Esophagus (tissue), 2 donors: Measurements from ENCODE around the gene SMPD4. TPM values are rescaled to one million over a fixed set of nuclear protein-coding genes. Genes with fewer than 3 reads are reported as not detected.
"Not testable (repeated sequence)": the region's sequence is repeated elsewhere in the genome, so short reads cannot be mapped to it uniquely, and the experiment has no call there.

Experiments
- H3K27ac ChIP-seq, 2 donors: one replicate each; pipeline ENCODE4 v1.5.1; 2013; ENCODE audit warnings: low read depth in 2 of 2, mild to moderate bottlenecking in 2 of 2, inconsistent platforms in 1 of 2, low read length in 1 of 2, moderate library complexity in 1 of 2
- H3K27me3 ChIP-seq, 2 donors: one replicate each; pipeline ENCODE4 v1.6.1; 2013; ENCODE audit warnings: low read length in 2 of 2, control low read depth in 1 of 2, mild to moderate bottlenecking in 1 of 2; ENCODE audit not compliant: insufficient read depth in 2 of 2, control insufficient read depth in 1 of 2
- H3K36me3 ChIP-seq, 2 donors: one replicate each; pipeline ENCODE4 v1.6.1; 2013; ENCODE audit warnings: low read length in 1 of 2; ENCODE audit not compliant: control insufficient read depth in 2 of 2, insufficient read depth in 2 of 2
- H3K4me1 ChIP-seq, 2 donors: one replicate each; pipeline ENCODE4 v1.6.1; 2013; ENCODE audit warnings: low read length in 1 of 2; ENCODE audit not compliant: control insufficient read depth in 2 of 2, insufficient read depth in 2 of 2
- H3K4me3 ChIP-seq, 2 donors: one replicate each; pipeline ENCODE4 v1.5.1; 2013; ENCODE audit warnings: low read length in 2 of 2, mild to moderate bottlenecking in 2 of 2, low read depth in 1 of 2, moderate library complexity in 1 of 2
- H3K9me3 ChIP-seq, 2 donors: one replicate each; pipeline ENCODE4 v1.6.1; 2013; ENCODE audit warnings: mild to moderate bottlenecking in 2 of 2, low read depth in 1 of 2, low read length in 1 of 2, moderate library complexity in 1 of 2; ENCODE audit not compliant: control insufficient read depth in 2 of 2, insufficient read depth in 1 of 2
- WGBS, 2 donors: extraction: QIAGEN DNeasy Blood & Tissue Kit; methylation state at CpG; one replicate each; pipeline ENCODE4 v1.1.7; 2013; 5-methylcytosine and 5-hydroxymethylcytosine counted together
- polyA plus RNA-seq, 2 donors: library from polyadenylated mRNA; stranded (reverse); fragments of 200-250 nt; gene quantifications; one replicate each; pipeline ENCODE4 v1.2.3, GENCODE V29; 2013
- donor health status: healthy with polysubstance abuse.
- donor health status: Bipolar disorder and iron deficiency.

The SMPD4 gene
- polyA plus RNA-seq, 2 donors = 29.7 to 32.2 TPM

- WGBS, 2 donors = 80 to 86% methylated on average over 3 of the region's 3 CpGs
Measured at GRCh38 chr2:130203150-130203549, 21.7 kb upstream of the SMPD4 start.

GRCh38 chr2:130202518-130202917 lies 21.1 kb upstream of the SMPD4 start:
- not testable (repeated sequence) for H3K4me1 ChIP-seq, H3K4me3 ChIP-seq, H3K36me3 ChIP-seq, H3K27me3 ChIP-seq, H3K9me3 ChIP-seq, H3K27ac ChIP-seq
- WGBS, 2 donors = 57 to 68% methylated on average over 4 of the region's 7 CpGs

More at GRCh38 chr2:130203150-130203549, 21.7 kb upstream of the SMPD4 start:
- not testable (repeated sequence) for H3K4me3 ChIP-seq, H3K4me1 ChIP-seq, H3K9me3 ChIP-seq, H3K27me3 ChIP-seq, H3K36me3 ChIP-seq, H3K27ac ChIP-seq

GRCh38 chr2:130198343-130198742 lies 16.9 kb upstream of the SMPD4 start, which contains the start of gene TUBA3E:
TUBA3E (minus strand) TSS chr2:130198439; CDS start chr2:130198360, 79 bp downstream.
- Histone ChIP-seq H3K9me3 (peaks cover 0 to 2% of the 10 kb centered on the region in 2 donors), H3K27me3 (no peaks in the 10 kb centered on the region), H3K27ac (no peak within 1 kb of the TSS), H3K36me3 (no peaks in the 10 kb centered on the region), H3K4me1 (no peaks in the 10 kb centered on the region), H3K4me3 (no peak within 1 kb of the TSS)
- WGBS, 2 donors = 96 to 97% methylated on average over 26 of the region's 26 CpGs

GRCh38 chr2:130196052-130196451 lies 14.7 kb upstream of the SMPD4 start:
- not testable (repeated sequence) for H3K9me3 ChIP-seq, H3K27me3 ChIP-seq, H3K36me3 ChIP-seq, H3K4me3 ChIP-seq, H3K27ac ChIP-seq, H3K4me1 ChIP-seq
- WGBS, 2 donors = 82 to 85% methylated on average over 10 to 12 of the region's 13 CpGs

- not testable (repeated sequence) for H3K36me3 ChIP-seq, H3K27ac ChIP-seq, H3K9me3 ChIP-seq, H3K4me3 ChIP-seq, H3K27me3 ChIP-seq, H3K4me1 ChIP-seq
- 84 to 85% methylated on average over 9 of the region's 9 CpGs for WGBS, 2 donors
Measured at GRCh38 chr2:130195089-130195635, 13.8 kb upstream of the SMPD4 start.

GRCh38 chr2:130193824-130194223 lies 12.4 kb upstream of the SMPD4 start:
- not testable (repeated sequence) for H3K9me3 ChIP-seq, H3K4me3 ChIP-seq, H3K4me1 ChIP-seq, H3K27me3 ChIP-seq, H3K27ac ChIP-seq
- peaks cover 0 to 10% of the 10 kb centered on the region in 2 donors for H3K36me3 ChIP-seq
- 88 to 89% methylated on average over 17 to 22 of the region's 22 CpGs for WGBS, 2 donors

- not testable (repeated sequence) for H3K27ac ChIP-seq, H3K4me1 ChIP-seq
Measured at GRCh38 chr2:130192451-130192850, 11.0 kb upstream of the SMPD4 start.

GRCh38 chr2:130191319-130191718 lies 9.9 kb upstream of the SMPD4 start:
- not testable (repeated sequence) for H3K27me3 ChIP-seq, H3K4me3 ChIP-seq, H3K27ac ChIP-seq, H3K9me3 ChIP-seq, H3K4me1 ChIP-seq
- peaks cover 0 to 10% of the 10 kb centered on the region in 2 donors for H3K36me3 ChIP-seq
- 89 to 90% methylated on average over 6 of the region's 6 CpGs for WGBS, 2 donors

More at GRCh38 chr2:130192451-130192850, 11.0 kb upstream of the SMPD4 start:
- H3K9me3 ChIP-seq, H3K4me3 ChIP-seq, H3K27me3 ChIP-seq: not testable (repeated sequence)
- WGBS, 2 donors = 77 to 82% methylated on average over 3 of the region's 3 CpGs
- H3K36me3 ChIP-seq = peaks cover 0 to 10% of the 10 kb centered on the region in 2 donors

- H3K9me3 ChIP-seq = no peaks in the 10 kb centered on the region
- peaks cover 0 to 10% of the 10 kb centered on the region in 2 donors for H3K36me3 ChIP-seq
- no peaks in the 10 kb centered on the region for H3K4me1 ChIP-seq
- WGBS, 2 donors = 87% methylated on average over 15 of the region's 15 CpGs
- no peak overlapping the region for H3K27ac ChIP-seq
- H3K27me3 ChIP-seq = no peaks in the 10 kb centered on the region
- no peak overlapping the region for H3K4me3 ChIP-seq
Measured at GRCh38 chr2:130190237-130190636, 8.8 kb upstream of the SMPD4 start.

GRCh38 chr2:130188958-130189357 lies 7.6 kb upstream of the SMPD4 start:
- WGBS, 2 donors = 79 to 82% methylated on average over 4 of the region's 4 CpGs
- peaks cover 0 to 10% of the 10 kb centered on the region in 2 donors for H3K36me3 ChIP-seq
- H3K9me3 ChIP-seq, H3K4me1 ChIP-seq, H3K27me3 ChIP-seq, H3K27ac ChIP-seq, H3K4me3 ChIP-seq: not testable (repeated sequence)
